ENCODE data around the gene SSTR4.

The SSTR4 gene

GRCh38 chr20:23065266-23066201 lies 30.4 kb downstream of the SSTR4 start:
- no peak for DNase-seq (ENCODE audit: low read depth)

- no peak for DNase-seq (ENCODE audit: low read depth)
Measured at GRCh38 chr20:23066772-23067171, 31.7 kb downstream of the SSTR4 start.

GRCh38 chr20:23068283-23068682 lies 33.2 kb downstream of the SSTR4 start:
- no peak for DNase-seq (ENCODE audit: low read depth)

GRCh38 chr20:23069108-23069507 lies 34.0 kb downstream of the SSTR4 start:
- no peak for DNase-seq (ENCODE audit: low read depth)

GRCh38 chr20:23071398-23071797 lies 36.3 kb downstream of the SSTR4 start:
- no peak for DNase-seq (ENCODE audit: low read depth)

GRCh38 chr20:23071996-23072395 lies 36.9 kb downstream of the SSTR4 start:
- no peak for DNase-seq (ENCODE audit: low read depth)

GRCh38 chr20:23072892-23073586 lies 37.9 kb downstream of the SSTR4 start:
- no peak for DNase-seq (ENCODE audit: low read depth)

- DNase-seq (ENCODE audit: low read depth): no peak
Measured at GRCh38 chr20:23074052-23074451, 38.9 kb downstream of the SSTR4 start.

GRCh38 chr20:23077277-23077676 lies 42.2 kb downstream of the SSTR4 start:
- no peak for DNase-seq (ENCODE audit: low read depth)

- DNase-seq (ENCODE audit: low read depth): no peak
Measured at GRCh38 chr20:23078351-23079015, 43.4 kb downstream of the SSTR4 start.

GRCh38 chr20:23079016-23079351 lies 43.9 kb downstream of the SSTR4 start:
- DNase-seq (ENCODE audit: low read depth): no peak

GRCh38 chr20:23079926-23080325 lies 44.8 kb downstream of the SSTR4 start:
- no peak for DNase-seq (ENCODE audit: low read depth)

GRCh38 chr20:23080521-23080920 lies 45.4 kb downstream of the SSTR4 start:
- no peak for DNase-seq (ENCODE audit: low read depth)

- no peak for DNase-seq (ENCODE audit: low read depth)
Measured at GRCh38 chr20:23081263-23081819, 46.2 kb downstream of the SSTR4 start.

GRCh38 chr20:23082846-23083552 lies 47.9 kb downstream of the SSTR4 start:
- DNase-seq (ENCODE audit: low read depth): no peak

GRCh38 chr20:23083553-23084220 lies 48.6 kb downstream of the SSTR4 start:
- DNase-seq (ENCODE audit: low read depth): no peak

GRCh38 chr20:23084282-23084844 lies 49.3 kb downstream of the SSTR4 start:
- DNase-seq (ENCODE audit: low read depth): no peak

- DNase-seq (ENCODE audit: low read depth): no peak
Measured at GRCh38 chr20:23084845-23085365, 49.8 kb downstream of the SSTR4 start.

GRCh38 chr20:23085436-23086055 lies 50.4 kb downstream of the SSTR4 start:
- DNase-seq (ENCODE audit: low read depth): no peak

GRCh38 chr20:23086056-23086566 lies 51.0 kb downstream of the SSTR4 start, which contains the start of gene CD93:
TSS of gene CD93 (minus strand) at chr20:23086324. CDS start at chr20:23086192, 132 bp downstream.
- DNase-seq (ENCODE audit: low read depth): no peak
